HUES6 (cell line): ENCODE measurements around the gene ANKRD11.
"Not testable (repeated sequence)": the region's sequence is repeated elsewhere in the genome, so short reads cannot be mapped to it uniquely, and the experiment has no call there.

ENCODE experiments used
- H3K27ac ChIP-seq: 2 replicates; pipeline ENCODE4 v1.7.0; 2013; ENCODE audit warnings: low read depth, mild to moderate bottlenecking, low read length, inconsistent platforms
- H3K27me3 ChIP-seq: 2 replicates; pipeline ENCODE4 v1.6.1; 2013; ENCODE audit warnings: low read length; ENCODE audit not compliant: control insufficient read depth, insufficient read depth
- H3K36me3 ChIP-seq: 2 replicates; pipeline ENCODE4 v1.6.1; 2013; ENCODE audit warnings: low read length; ENCODE audit not compliant: control insufficient read depth, insufficient read depth
- H3K4me1 ChIP-seq: 2 replicates; pipeline ENCODE4 v1.6.1; 2013; ENCODE audit warnings: low read length; ENCODE audit not compliant: control insufficient read depth, insufficient read depth
- H3K4me3 ChIP-seq: 2 replicates; pipeline ENCODE4 v1.5.1; 2013; ENCODE audit warnings: low read depth, low read length
- H3K9ac ChIP-seq: one replicate; pipeline ENCODE4 v1.6.1; 2013; ENCODE audit warnings: mild to moderate bottlenecking, low read length
- H3K9me3 ChIP-seq: 2 replicates; pipeline ENCODE4 v1.6.1; 2013; ENCODE audit warnings: low read depth, low read length; ENCODE audit not compliant: control insufficient read depth, insufficient read depth

The ANKRD11 gene

GRCh38 chr16:89272631-89273030 lies 217.7 kb downstream of the ANKRD11 start:
- peaks cover 85% of the 10 kb centered on the region for H3K36me3 ChIP-seq
- H3K9ac ChIP-seq = no peak overlapping the region
- no peaks in the 10 kb centered on the region for H3K4me1 ChIP-seq
- H3K27me3 ChIP-seq = no peaks in the 10 kb centered on the region
- H3K9me3 ChIP-seq = no peaks in the 10 kb centered on the region
- no peak overlapping the region for H3K27ac ChIP-seq
- H3K4me3 ChIP-seq = no peak overlapping the region

- no peak overlapping the region for H3K9ac ChIP-seq
- H3K27me3 ChIP-seq = no peaks in the 10 kb centered on the region
- H3K4me3 ChIP-seq = no peak overlapping the region
- H3K4me1 ChIP-seq = no peaks in the 10 kb centered on the region
- H3K27ac ChIP-seq = no peak overlapping the region
- peaks cover 82% of the 10 kb centered on the region for H3K36me3 ChIP-seq
- no peaks in the 10 kb centered on the region for H3K9me3 ChIP-seq
Observed at GRCh38 chr16:89270666-89271345, 219.6 kb downstream of the ANKRD11 start.

- H3K27me3 ChIP-seq = no peaks in the 10 kb centered on the region
- no peaks in the 10 kb centered on the region for H3K9me3 ChIP-seq
- no peak overlapping the region for H3K9ac ChIP-seq
- peaks cover 80% of the 10 kb centered on the region for H3K36me3 ChIP-seq
- no peaks in the 10 kb centered on the region for H3K4me1 ChIP-seq
- H3K27ac ChIP-seq = no peak overlapping the region
- no peak overlapping the region for H3K4me3 ChIP-seq
Observed at GRCh38 chr16:89269805-89270665, 220.3 kb downstream of the ANKRD11 start.

DNA sequence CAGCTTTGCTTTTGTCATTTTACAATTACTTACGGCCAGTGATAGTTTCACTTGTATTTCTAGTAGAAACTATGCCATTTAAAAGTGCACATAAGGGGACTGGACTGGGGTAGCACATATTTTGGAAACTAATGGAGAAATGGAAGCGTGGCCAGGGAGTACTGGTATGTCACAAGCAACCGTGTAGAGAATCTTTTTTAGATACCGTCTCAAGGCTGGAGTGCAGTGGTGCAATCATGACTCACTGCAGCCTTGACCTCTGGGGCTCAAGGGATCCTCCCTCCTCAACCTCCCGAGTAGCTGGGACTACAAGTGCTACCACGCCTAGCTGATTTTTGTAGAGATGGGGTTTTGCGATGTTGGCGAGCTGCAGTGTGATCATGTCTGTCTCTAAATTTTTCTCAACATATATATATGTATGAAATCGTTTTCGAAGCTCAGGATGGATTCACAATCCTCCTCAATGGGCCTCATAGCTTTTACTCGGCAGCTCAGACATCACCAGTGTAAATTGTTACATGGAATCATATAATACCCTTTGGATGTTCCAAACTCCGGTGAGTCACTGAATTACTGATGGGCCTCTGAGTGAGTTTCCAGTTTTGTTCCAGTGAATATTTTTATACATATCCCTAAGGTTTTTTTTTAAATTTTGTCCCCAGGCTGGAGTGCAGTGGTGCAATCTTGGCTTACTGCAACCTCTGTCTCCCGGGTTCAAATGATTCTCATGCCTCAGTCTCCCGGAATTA lies 221.2 kb downstream of the ANKRD11 start:
- Histone ChIP-seq H3K9ac (no peak overlapping the region), H3K36me3 (peaks cover 77% of the 10 kb centered on the region), H3K4me3 (no peak overlapping the region), H3K4me1 (no peaks in the 10 kb centered on the region), H3K27ac (no peak overlapping the region), H3K27me3 (no peaks in the 10 kb centered on the region), H3K9me3 (no peaks in the 10 kb centered on the region)

DNA sequence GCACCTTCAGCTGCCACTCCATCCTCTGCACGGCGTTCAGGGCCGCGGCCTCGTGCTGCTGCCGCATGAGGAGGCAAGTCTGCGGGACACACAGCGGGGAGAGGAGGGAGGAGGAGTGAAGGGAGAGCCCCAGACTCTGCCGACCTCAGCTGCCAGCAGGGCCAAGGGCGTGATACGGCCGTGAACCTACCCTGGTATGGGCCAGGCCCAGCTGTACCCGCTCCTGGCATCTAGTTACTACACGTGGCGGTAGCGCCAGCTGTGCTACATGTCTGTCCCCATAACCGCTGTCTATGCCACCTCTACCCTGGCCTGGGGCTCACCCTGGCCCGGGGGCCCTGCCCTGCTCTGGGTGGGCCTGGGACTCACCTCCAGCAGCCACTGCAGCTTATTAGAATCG lies 221.8 kb downstream of the ANKRD11 start:
- H3K4me3 ChIP-seq = no peak overlapping the region
- H3K36me3 ChIP-seq = peaks cover 72% of the 10 kb centered on the region
- no peaks in the 10 kb centered on the region for H3K4me1 ChIP-seq
- no peak overlapping the region for H3K9ac ChIP-seq
- no peak overlapping the region for H3K27ac ChIP-seq
- H3K27me3 ChIP-seq = no peaks in the 10 kb centered on the region
- no peaks in the 10 kb centered on the region for H3K9me3 ChIP-seq

DNA sequence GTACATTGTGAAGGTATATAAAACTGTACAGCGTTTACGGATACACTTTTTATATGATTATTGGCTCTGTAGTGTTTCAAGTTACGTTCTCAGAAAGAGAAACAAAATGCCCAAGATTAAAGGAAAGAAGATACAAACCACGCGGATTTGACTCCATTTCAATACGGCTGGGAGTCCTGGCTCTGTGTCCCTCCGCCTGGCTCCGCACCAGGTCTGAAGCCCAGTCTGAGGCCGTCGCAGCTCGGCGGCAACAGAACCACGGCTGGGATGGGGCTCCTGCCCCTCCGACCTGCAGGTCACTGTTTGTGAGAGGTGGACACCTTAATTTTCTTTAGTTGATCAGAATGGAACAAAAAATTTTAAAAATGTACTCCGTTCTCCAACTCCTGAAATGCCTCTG lies 222.6 kb downstream of the ANKRD11 start:
- H3K27ac ChIP-seq, H3K9me3 ChIP-seq, H3K4me3 ChIP-seq, H3K9ac ChIP-seq, H3K27me3 ChIP-seq, H3K4me1 ChIP-seq: not testable (repeated sequence)
- peaks cover 64% of the 10 kb centered on the region for H3K36me3 ChIP-seq

- H3K27ac ChIP-seq = no peak overlapping the region
- peaks cover 56% of the 10 kb centered on the region for H3K36me3 ChIP-seq
- no peaks in the 10 kb centered on the region for H3K9me3 ChIP-seq
- H3K27me3 ChIP-seq = no peaks in the 10 kb centered on the region
- no peaks in the 10 kb centered on the region for H3K4me1 ChIP-seq
- no peak overlapping the region for H3K9ac ChIP-seq
- no peak overlapping the region for H3K4me3 ChIP-seq
Observed at GRCh38 chr16:89266521-89267134, 223.7 kb downstream of the ANKRD11 start.

- Histone ChIP-seq H3K4me1 (no peaks in the 10 kb centered on the region), H3K36me3 (peaks cover 47% of the 10 kb centered on the region), H3K27ac (no peak overlapping the region), H3K9me3 (no peaks in the 10 kb centered on the region), H3K9ac (no peak overlapping the region), H3K4me3 (no peak overlapping the region), H3K27me3 (no peaks in the 10 kb centered on the region)
Observed at GRCh38 chr16:89265647-89266046, 224.7 kb downstream of the ANKRD11 start.

GRCh38 chr16:89264800-89265550 lies 225.4 kb downstream of the ANKRD11 start:
- H3K27me3 ChIP-seq = no peaks in the 10 kb centered on the region
- H3K27ac ChIP-seq = no peak overlapping the region
- no peak overlapping the region for H3K4me3 ChIP-seq
- no peaks in the 10 kb centered on the region for H3K4me1 ChIP-seq
- no peaks in the 10 kb centered on the region for H3K9me3 ChIP-seq
- H3K36me3 ChIP-seq = peaks cover 40% of the 10 kb centered on the region
- no peak overlapping the region for H3K9ac ChIP-seq
